ENCODE data around the gene WDHD1.

DNA sequence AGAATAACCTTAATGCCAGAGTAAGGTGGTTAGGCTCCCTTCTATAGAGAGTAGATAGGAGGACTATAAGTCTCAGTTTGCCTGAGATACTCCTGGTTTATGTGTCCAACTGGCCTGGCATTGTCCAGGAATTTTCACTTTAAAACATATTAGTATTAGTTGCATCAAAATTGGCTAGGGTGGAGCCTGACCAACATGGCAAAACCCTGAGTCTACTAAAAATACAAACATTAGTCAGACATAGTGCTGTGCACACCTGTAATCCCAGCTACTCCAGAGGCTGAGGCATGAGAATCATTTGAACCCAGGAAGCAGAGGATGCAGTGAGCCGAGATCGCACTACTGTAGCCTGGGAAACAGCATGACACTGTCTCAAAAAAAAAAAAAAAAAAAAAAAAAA, 11.9 kb downstream of the WDHD1 start:
- TF ChIP-seq, protein P1, sequence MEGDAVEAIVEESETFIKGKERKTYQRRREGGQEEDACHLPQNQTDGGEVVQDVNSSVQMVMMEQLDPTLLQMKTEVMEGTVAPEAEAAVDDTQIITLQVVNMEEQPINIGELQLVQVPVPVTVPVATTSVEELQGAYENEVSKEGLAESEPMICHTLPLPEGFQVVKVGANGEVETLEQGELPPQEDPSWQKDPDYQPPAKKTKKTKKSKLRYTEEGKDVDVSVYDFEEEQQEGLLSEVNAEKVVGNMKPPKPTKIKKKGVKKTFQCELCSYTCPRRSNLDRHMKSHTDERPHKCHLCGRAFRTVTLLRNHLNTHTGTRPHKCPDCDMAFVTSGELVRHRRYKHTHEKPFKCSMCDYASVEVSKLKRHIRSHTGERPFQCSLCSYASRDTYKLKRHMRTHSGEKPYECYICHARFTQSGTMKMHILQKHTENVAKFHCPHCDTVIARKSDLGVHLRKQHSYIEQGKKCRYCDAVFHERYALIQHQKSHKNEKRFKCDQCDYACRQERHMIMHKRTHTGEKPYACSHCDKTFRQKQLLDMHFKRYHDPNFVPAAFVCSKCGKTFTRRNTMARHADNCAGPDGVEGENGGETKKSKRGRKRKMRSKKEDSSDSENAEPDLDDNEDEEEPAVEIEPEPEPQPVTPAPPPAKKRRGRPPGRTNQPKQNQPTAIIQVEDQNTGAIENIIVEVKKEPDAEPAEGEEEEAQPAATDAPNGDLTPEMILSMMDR (conservative IDR thresholded peaks at IDR 0.05 in 1 of 2, IDR thresholded peaks at IDR 0.05 in 1 of 2; ENCODE audit: extremely low read depth in 1 of 2, insufficient read depth in 1 of 2, low read depth in 1 of 2, low read length in 2 of 2), result no peak
- TF ChIP-seq EZH2 (IDR thresholded peaks at IDR 0.05; ENCODE audit: borderline replicate concordance, low read length), result no peak

Measured in mammary epithelial cell (primary cell).